GM12878 (cell line): ENCODE measurements around the gene DNASE1L3. TPM values are rescaled to one million over a fixed set of nuclear protein-coding genes. Genes with fewer than 3 reads are reported as not detected.
A peak's percentile ranks its signal among the peaks of the same experiment; 100 is the strongest.

Experiments
- BCL3 ChIP-seq: IDR thresholded peaks from 2 replicates; pipeline ENCODE4 v1.6.1; 2011; ENCODE audit warnings: borderline replicate concordance, low read depth, mild to moderate bottlenecking, moderate library complexity, low read length; ENCODE audit not compliant: insufficient read depth, poor library complexity, severe bottlenecking
- BHLHE40 ChIP-seq, 2 experiments: fragments of 450-650 bp in 1 of 2; IDR thresholded peaks; 2 replicates each; pipeline ENCODE4 v1.6.1; 2011 to 2017; ENCODE audit warnings: low read depth in 2 of 2, borderline replicate concordance in 1 of 2, improper control_type of control experiment in 1 of 2, low read length in 1 of 2, mild to moderate bottlenecking in 1 of 2
- EGR1 ChIP-seq, 2 experiments: IDR thresholded peaks; 1 replicate in 1 of 2; 2 replicates in 1 of 2; pipeline ENCODE4 v1.6.1; 2011 to 2012; ENCODE audit warnings: low read depth in 2 of 2, low read length in 2 of 2, borderline replicate concordance in 1 of 2, mild to moderate bottlenecking in 1 of 2, moderate library complexity in 1 of 2
- FOXM1 ChIP-seq: IDR thresholded peaks from 2 replicates; pipeline ENCODE4 v1.6.1; 2012; ENCODE audit warnings: low read depth, mild to moderate bottlenecking, inconsistent platforms, low read length, moderate library complexity
- GABPA ChIP-seq: IDR thresholded peaks from 2 replicates; pipeline ENCODE4 v1.6.1; 2014; ENCODE audit warnings: antibody characterized with exemption, low read depth, mild to moderate bottlenecking, inconsistent platforms
- NFXL1 ChIP-seq: fragments of 450-650 bp; IDR thresholded peaks from 2 replicates; pipeline ENCODE4 v1.6.1; 2017; ENCODE audit warnings: antibody characterized with exemption, mild to moderate bottlenecking, borderline replicate concordance
- PBX3 ChIP-seq: IDR thresholded peaks from 2 replicates; pipeline ENCODE4 v1.6.1; 2011; ENCODE audit warnings: mild to moderate bottlenecking, low read depth, low read length, moderate library complexity; ENCODE audit not compliant: insufficient replicate concordance
- POLR2A ChIP-seq: IDR thresholded peaks from 2 replicates; pipeline ENCODE4 v1.6.1; 2011; ENCODE audit warnings: low read depth, mild to moderate bottlenecking, low read length
- SMC3 ChIP-seq: IDR thresholded peaks from 2 replicates; pipeline ENCODE4 v1.6.1; 2011; ENCODE audit warnings: low read length, improper control_type of control experiment, borderline replicate concordance
- SREBF1 ChIP-seq: IDR thresholded peaks from 2 replicates; pipeline ENCODE4 v1.6.1; 2012; ENCODE audit warnings: mild to moderate bottlenecking, low read length
- TARDBP ChIP-seq: IDR thresholded peaks from 2 replicates; pipeline ENCODE4 v1.6.1; 2016; ENCODE audit warnings: borderline replicate concordance
- WRNIP1 ChIP-seq: IDR thresholded peaks from 2 replicates; pipeline ENCODE4 v1.6.1; 2011; ENCODE audit warnings: low read depth, low read length, improper control_type of control experiment, borderline replicate concordance
- ZBTB11 ChIP-seq: fragments of 450-650 bp; formaldehyde crosslinking; IDR thresholded peaks from 2 replicates; pipeline ENCODE4 v1.5.0; 2022; ENCODE audit warnings: mild to moderate bottlenecking, missing genetic modification characterization
- polyA plus RNA-seq, 11 experiments: library from polyadenylated mRNA; depleted of rRNA in 4 of 11; unstranded in 6 of 11; stranded (reverse) in 5 of 11; fragments of >200 nt; fragmentation: Nextera tagmentation in 4 of 11; fragmentation: Illumina TruSeq in 1 of 11; extraction: Ambion mirVana in 4 of 11; extraction: Trizol in 1 of 11; gene quantifications; 1 replicate in 1 of 11; 2 replicates in 10 of 11; pipeline versions ENCODE4 v1.2.1 to v1.2.3, GENCODE V29; 2011 to 2016; ENCODE audit warnings: inconsistent platforms in 2 of 11, missing spikeins in 2 of 11, low read depth in 1 of 11
- total RNA-seq, 4 experiments: library from RNA; depleted of rRNA in 3 of 4; stranded (reverse); fragments of >200 nt in 3 of 4; fragmentation: Illumina TruSeq in 1 of 4; extraction: Trizol in 1 of 4; gene quantifications; 2 replicates each; pipeline versions ENCODE4 v1.2.1 to v1.2.3, GENCODE V29; 2013 to 2021
- TF ChIP-seq, protein P1 (sequence below): fragments of 150-350 bp; IDR thresholded peaks from 2 replicates; pipeline ENCODE4 v1.6.1; 2014; ENCODE audit warnings: mild to moderate bottlenecking, low read depth, low read length
- TF ChIP-seq, protein P2 (sequence below): IDR thresholded peaks from 2 replicates; pipeline ENCODE4 v1.6.1; 2011; ENCODE audit warnings: borderline replicate concordance, low read depth, mild to moderate bottlenecking, moderate library complexity, mixed read lengths, low read length; ENCODE audit not compliant: insufficient read depth; ENCODE audit errors: extremely low read length

DNASE1L3 gene
- total and polyA plus RNA-seq, 10 of the 15 experiments (the other 5 are each of a cell fraction or from before 2014, with no cell fraction given) = 3.2 to 72.1 (median 6.3) TPM

- peak in 1 of 2 experiments; percentile 58; a peak in 1 of 3 replicates for TF ChIP-seq EGR1 (IDR thresholded peaks at IDR 0.05; ENCODE audit: borderline replicate concordance in 1 of 2, low read depth in 2 of 2, low read length in 2 of 2)
- TF ChIP-seq FOXM1 = peak; percentile 88
- TF ChIP-seq BHLHE40 (IDR thresholded peaks at IDR 0.05; ENCODE audit: borderline replicate concordance in 1 of 2, low read depth in 2 of 2, low read length in 1 of 2) = peak; percentile 71 to 80
- TF ChIP-seq TARDBP = no peak
- no peak for TF ChIP-seq ZBTB11 (CRISPR knock-in tag)
- peak; percentile 89 for TF ChIP-seq BCL3
- peak; percentile 29 for TF ChIP-seq PBX3
- no peak for TF ChIP-seq GABPA
- TF ChIP-seq, protein P1, sequence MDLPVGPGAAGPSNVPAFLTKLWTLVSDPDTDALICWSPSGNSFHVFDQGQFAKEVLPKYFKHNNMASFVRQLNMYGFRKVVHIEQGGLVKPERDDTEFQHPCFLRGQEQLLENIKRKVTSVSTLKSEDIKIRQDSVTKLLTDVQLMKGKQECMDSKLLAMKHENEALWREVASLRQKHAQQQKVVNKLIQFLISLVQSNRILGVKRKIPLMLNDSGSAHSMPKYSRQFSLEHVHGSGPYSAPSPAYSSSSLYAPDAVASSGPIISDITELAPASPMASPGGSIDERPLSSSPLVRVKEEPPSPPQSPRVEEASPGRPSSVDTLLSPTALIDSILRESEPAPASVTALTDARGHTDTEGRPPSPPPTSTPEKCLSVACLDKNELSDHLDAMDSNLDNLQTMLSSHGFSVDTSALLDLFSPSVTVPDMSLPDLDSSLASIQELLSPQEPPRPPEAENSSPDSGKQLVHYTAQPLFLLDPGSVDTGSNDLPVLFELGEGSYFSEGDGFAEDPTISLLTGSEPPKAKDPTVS = no peak
- TF ChIP-seq, protein P2, sequence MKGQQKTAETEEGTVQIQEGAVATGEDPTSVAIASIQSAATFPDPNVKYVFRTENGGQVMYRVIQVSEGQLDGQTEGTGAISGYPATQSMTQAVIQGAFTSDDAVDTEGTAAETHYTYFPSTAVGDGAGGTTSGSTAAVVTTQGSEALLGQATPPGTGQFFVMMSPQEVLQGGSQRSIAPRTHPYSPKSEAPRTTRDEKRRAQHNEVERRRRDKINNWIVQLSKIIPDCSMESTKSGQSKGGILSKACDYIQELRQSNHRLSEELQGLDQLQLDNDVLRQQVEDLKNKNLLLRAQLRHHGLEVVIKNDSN = peak; percentile 52
- no peak for TF ChIP-seq NFXL1
- no peak for TF ChIP-seq SREBF1
- 0 out of 2 replicates have a peak, but pooled peaks have one; percentile 66 for TF ChIP-seq WRNIP1
- TF ChIP-seq POLR2A = no peak
- 0 out of 2 replicates have a peak, but pooled peaks have one; percentile 1 for TF ChIP-seq SMC3
These were observed 3.9 kb upstream of the DNASE1L3 start (continued) for GRCh38 chr3:58214484-58215316.
